IPS-NIHi7 (cell line): ENCODE measurements around the gene TENM4.
"Not testable (repeated sequence)": the region's sequence is repeated elsewhere in the genome, so short reads cannot be mapped to it uniquely, and the experiment has no call there.

Experiments
- DNase-seq: peaks from one replicate; pipeline ENCODE4 v3.0.0; 2012; ENCODE audit warnings: mixed read lengths; ENCODE audit errors: extremely low spot score

TENM4 gene

DNA sequence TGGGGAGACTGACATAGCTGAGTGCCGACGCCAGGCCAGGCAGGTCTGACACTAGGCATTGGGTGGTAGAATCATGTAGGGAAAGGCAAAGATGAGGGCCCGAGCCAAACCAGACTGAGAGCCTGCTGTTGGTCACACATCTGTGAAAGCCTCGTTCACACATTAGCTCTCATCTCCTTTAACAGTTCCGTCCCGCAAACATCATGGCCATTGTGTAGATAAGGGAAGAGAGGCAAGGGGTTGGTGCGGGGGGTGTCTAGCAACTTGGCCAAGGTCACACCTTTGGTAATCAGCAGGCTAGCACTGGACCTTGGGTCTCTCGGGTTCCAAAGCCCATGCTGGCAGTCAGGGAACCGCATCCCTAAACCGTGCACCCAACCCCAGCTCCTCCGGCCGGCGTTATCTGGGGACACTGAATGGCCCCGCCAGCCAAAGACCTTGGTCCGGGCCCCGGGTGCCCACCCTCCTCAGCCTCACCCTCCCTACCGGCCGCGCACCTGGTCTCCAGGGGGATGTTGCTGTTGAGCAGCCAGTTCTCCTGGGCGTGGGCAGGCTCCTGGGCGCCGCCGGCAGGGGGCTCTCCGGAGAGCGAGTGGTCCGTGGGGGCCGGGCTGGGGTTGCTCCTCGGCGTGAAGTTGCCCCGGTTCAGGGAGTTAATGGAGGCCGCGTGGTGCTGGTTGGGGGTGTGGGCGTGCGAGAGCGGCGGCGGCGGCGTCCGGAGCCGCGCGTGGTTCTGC is 537.9 kb downstream of the TENM4 start:
- no peak for DNase-seq

DNA sequence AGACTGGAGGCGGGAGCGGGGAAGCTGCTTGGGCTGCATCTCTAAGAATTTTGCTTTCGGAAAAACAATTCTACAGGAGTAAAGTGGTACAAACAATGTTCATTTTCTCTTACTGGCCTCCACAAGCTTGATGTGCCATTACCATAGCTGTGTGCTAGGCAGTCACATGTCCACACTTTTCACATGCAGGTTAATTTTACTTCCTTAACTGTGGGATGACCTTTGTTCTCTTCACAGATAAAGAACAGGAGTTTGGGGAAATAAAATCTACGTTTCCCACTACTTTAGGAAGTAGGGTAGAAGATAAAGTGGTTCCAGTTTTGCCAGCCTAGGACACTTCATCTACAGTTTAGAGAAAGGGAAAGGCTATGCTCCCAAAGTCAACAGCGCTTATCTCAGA is 539.0 kb downstream of the TENM4 start:
- no peak for DNase-seq

DNA sequence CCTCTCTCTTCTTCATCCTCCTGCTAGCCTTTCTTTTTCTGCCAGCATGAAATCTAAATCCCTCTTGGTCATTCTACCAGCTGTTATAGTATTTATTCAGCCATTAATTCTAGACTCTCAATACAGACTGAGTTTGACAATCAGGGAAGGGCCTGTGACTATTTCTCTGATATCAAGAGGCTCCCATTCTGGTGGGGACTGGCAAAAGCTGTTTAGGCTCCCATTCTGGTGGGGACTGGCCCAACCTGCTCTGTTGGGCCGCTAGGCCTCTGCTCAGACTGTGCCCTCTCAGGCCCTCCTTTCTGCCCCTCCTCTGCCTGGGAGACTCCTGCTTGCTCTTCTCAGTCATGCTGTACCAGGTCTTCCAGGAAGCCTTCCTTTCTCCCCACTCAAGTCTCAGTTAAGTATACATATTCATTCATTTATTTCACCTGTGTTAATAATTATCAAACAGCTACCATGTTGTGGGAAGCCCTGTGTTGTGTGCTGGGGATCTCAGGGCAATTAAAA is 542.5 kb downstream of the TENM4 start:
- DNase-seq, result no peak

DNA sequence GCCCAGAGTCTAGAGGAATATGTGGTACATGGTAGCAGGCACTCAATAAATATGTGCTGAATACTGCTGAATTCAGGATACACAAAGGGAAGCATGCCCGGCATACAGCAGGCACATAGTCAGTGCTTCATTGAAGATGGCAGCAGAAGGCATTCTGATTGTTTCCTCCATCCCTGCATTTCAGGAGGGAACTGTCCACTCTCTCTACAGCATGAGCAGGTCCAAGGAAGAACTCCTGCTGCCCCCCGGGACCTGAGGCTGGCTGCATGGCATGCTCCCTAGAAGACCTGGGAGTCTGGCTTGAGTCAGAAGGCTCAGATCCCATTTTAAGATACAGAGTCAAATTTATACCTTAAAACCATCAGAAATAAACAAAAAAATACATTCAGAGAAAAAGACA is 546.8 kb downstream of the TENM4 start:
- DNase-seq, result peak; percentile 21

DNA sequence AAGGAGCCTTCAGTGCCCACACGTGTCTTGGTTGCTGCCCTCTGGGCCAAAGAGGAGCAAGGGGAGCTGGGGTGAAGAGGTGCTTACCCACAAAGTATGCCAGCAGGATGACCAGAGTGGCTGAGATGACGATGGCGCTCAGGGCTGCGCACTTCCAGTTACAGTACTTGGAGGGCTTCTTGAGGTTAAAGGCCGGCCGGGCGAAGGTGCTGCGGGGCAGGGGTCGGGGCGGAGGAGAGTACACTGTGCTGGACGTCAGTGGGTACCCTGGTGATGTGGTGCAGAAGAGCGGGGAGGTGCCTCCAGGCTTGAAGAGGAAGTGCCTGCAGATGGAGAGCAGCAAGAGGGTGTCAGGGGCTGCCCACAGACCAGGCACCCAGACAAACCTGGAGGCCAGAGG is 551.1 kb downstream of the TENM4 start:
- DNase-seq, result no peak

DNA sequence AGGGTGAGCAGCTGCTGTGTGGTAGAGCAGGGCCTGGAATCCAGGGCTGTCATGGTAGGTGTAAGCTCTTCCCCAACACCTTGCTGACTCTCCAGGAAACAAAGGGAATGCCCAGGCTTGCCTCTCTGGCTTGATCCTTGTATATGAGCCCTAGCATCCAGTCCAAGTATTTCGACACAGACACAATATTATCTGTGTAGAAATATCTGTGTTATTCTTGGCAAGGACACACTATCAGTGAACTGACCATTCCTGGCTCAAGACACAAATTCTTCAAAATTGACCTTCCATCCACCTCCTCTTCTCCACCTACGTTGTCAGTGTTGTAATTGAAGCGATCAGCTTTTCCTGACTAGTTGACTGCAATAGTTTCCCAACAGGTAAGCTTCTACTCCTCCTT is 554.2 kb downstream of the TENM4 start:
- no peak for DNase-seq

DNA sequence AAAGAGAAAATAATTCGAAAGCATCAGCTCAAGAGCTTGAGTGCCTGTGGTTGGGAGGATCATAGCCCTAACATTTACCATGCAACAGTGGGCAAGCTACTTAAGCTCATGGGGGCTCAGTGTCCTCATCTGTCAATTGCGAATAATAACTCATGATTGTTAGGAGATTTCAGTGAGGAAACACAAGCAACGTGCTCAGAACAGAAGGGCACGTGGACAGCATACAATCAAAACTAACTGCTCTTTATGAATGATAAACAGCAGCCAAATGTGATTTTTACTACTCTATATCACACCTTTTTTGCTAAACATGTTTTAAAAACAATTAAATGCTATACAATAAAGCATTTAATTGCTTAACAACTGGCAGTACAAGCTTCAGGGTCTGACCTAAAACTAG is 556.1 kb downstream of the TENM4 start:
- DNase-seq, result no peak

DNA sequence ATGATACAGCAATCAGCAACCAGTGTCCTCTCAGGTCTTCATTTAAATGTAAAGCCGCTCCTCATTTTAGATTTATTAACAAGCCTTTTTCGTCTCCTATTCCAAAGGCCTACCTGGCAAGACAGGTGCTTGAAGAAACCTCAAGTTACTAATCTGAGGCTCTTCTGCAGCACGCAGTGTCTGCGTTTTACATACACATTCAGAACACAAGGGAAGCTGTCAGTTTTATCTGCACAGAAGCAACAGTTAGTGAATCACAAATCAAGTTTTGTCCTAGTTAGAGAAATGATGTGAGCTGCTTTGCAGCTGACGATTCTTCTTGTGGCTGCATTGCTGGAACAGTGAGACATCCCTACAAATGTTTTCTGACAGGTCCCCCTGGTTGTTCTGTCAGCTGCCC is 557.3 kb downstream of the TENM4 start:
- no peak for DNase-seq

DNA sequence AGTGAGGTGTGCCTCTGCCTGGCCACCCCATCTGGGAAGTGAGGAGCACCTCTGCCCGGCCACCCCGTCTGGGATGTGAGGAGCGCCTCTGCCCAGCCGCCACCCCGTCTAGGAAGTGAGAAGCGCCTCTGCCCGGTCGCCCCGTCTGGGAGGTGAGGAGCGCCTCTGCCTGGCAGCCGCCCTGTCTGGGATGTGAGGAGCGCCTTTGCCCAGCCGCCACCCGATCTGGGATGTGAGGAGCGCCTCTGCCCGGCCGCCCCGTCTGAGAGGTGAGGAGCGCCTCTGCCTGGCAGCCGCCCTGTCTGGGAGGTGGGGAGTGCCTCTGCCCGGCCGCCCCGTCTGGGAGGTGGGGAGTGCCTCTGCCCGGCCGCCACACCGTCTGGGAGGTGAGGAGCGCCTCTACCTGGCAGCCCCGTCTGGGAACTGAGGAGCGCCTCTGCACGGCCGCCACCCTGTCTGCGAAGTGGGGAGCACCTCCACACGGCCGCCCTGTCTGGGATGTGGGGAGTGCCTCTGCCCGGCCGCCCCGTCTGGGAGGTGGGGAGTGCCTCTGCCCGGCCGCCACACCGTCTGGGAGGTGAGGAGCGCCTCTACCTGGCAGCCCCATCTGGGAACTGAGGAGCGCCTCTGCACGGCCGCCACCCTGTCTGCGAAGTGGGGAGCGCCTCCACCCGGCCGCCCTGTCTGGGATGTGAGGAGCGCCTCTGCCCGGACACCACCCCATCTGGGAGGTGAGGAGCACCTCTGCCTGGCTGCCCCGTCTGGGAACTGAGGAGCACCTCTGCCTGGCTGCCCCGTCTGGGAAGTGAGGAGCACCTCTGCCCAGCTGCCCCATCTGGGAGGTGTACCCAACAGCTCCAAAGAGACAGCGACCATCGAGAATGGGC is 561.5 kb downstream of the TENM4 start:
- DNase-seq, result not testable (repeated sequence)

- no peak for DNase-seq
Observed at GRCh38 chr11:78878631-78879030, 562.2 kb downstream of the TENM4 start.

DNA sequence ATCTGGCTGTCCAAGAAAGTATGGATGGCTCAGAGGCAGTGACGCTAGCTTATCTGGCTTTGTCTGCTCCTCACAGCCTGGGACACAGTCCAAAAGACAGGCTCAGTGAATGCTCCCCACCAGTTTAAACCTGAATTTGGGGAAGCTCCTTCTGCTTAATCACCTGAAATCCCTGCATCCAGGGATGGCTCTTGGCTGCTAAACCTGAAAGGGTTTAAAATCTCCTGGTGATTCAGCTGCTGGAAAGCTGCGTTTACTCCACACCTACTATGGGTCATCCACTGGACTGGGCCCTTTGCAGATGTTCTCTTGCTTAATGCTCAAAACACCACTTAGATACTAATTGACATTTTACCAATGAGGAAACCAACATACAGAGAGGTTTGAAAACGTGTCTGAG is 564.2 kb downstream of the TENM4 start:
- DNase-seq, result no peak

- DNase-seq, result no peak
Observed at GRCh38 chr11:78870655-78871054, 570.2 kb downstream of the TENM4 start.

DNA sequence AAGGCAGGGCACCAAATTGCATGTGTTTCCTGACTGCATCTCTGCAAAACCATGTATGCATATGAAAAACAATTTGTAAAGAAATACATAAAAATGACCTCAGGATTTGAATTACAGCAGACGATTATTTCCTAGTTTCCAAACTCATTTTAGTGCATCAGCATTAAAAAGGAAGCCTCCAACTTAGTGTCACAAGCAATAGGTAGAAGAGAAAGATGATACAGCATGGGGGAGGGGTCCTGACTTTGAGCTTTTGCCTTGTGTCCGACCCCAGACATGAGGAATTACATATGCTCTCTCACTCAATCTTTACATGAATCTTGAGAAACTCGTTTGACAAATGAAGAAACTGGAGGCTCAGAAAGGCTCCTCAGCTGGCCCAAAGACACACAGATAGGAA is 571.5 kb downstream of the TENM4 start:
- DNase-seq, result no peak

DNA sequence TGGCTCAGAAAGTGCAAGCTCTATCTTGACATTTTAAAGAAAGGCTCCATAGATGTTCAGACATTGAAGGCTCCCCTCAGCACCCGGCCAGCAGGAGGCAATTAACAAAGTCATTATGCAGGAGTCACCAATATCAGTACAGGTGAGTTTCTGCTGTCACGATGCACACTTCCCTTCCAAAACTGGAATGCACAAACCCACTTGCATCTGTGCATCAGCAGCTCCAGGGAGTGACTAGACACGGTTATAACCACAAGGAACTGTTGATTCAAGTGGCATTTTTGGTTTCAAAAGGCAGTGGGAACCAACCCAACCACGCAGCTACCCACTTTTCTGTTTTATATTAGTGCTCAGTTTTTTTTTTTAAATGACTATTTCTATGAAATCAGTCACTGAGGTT is 572.3 kb downstream of the TENM4 start:
- no peak for DNase-seq

GRCh38 chr11:78860720-78861422 is 580.0 kb downstream of the TENM4 start:
- DNase-seq, result peak; percentile 47

- DNase-seq, result no peak
Observed at GRCh38 chr11:78857688-78858087, 583.1 kb downstream of the TENM4 start.

GRCh38 chr11:78856211-78856610 is 584.6 kb downstream of the TENM4 start:
- no peak for DNase-seq

DNA sequence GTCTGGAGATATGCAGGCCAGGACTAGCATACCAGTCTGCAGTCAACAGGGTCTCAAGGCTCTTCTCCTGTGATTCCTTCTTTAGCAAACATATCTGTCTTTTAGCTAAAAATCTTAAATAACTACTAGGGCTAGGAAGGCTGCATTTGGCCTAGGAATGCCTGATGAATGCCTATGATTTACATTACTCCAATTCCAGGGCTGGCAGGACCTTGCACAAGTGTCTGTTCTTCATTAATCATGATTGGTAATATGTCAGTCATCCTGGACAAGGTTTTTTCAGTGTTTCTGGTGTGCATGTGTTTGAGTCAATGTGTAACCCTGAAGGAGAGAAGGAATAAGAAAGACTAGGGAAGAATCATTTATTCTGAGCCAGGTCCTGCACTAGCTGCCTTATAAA is 585.7 kb downstream of the TENM4 start:
- DNase-seq, result no peak

- no peak for DNase-seq
Observed at GRCh38 chr11:78853521-78853920, 587.3 kb downstream of the TENM4 start.

DNA sequence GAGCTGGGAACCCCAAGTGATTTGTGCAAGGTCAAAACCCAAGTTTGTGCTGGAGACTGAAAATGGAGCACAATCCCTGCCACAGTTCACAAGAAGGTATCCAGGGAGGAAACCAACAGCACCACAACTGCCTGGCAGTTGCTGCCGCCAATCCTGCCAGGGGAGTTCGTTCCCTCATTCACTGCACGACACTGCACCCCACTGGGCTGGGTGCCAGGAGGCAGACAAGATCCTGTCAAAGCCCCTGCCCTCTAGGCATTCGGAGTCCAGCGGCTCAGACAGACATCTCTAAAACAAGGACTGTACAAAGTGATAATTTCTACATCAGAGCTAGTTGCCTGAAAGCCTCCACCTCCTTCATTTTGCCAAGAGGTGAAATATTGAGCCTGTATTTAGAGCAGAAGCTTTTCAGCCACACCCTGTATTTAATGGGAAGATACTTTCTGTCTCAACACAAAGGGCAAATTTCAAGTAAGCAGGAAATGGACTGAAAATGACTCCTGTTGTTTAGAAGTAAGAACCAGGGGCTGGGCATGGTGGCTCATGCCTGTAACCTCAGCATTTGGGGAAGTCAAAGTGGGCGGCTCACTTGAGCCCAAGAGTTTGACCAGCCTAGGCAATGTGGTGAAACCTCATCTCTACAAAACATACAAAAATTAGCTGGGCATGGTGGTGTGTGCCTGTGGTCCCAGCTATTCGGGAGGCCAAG is 588.8 kb downstream of the TENM4 start:
- DNase-seq, result no peak

DNA sequence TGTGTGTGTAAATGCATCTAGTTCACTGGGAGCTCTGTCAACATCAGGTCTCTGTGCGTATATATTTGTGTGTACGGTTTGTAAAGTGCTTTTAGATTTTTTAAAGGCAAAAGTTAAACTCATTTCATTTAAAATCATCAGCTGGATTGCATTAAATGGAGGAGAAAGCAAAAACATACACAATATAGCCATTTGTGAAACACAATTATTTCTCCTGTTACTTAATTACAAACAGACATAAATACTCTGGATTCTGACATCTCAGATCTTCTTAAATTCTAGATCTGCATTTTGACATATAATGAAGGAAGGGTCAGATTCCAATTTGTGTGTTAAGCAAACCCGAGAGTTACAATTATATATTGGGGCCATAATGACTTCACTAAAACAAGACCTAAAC is 590.8 kb downstream of the TENM4 start:
- DNase-seq, result no peak

DNA sequence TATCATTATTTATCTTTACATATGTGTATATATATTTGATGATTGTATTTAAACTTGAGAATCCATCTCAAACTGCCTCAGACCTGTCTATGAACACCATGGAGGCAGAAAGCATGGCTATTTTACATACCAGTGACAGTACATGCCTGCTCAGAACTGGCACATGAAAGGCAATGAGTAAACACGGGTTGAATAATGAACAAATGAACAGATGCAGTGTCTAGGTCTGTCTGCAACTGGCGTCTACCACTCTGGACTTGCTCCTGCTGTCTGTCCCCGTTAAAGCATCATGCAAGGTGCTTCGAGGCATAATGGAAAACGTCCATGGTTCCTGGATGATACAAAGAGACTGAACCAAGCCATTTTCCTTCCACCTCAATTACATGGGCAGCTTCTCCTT is 594.6 kb downstream of the TENM4 start:
- no peak for DNase-seq
